GM19324 (cell line): Measurements from ENCODE around the gene TSPYL1.
"Not testable (repeated sequence)": the region's sequence is repeated elsewhere in the genome, so short reads cannot be mapped to it uniquely, and the experiment has no call there.

Source experiments
- ATAC-seq: cut with Tn5 transposase; IDR thresholded peaks from one replicate; pipeline ENCODE4 v1.9.1; 2021; ENCODE audit warnings: mild to moderate bottlenecking, moderate library complexity; ENCODE audit not compliant: unreplicated experiment, low FRiP score

The TSPYL1 gene

DNA sequence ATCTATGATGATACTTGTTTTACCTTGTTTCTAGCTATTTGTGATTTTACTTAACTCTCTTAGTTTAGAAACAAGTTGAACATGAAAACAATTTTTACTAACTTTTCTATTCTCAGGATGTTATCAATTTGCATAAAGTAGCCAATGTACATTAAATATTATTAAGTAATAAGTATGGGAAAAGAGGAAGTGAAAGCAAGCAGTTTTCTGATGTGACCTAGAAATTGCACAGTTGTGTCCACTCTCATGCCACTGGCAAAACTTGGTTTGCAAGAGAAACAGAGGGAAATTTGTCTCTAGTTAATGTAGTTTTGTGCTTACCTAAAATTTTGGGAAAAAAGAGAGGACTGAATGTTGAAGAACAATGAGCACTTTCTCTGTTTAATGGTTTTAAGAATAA, 19.2 kb upstream of the TSPYL1 start:
- no peak for ATAC-seq

DNA sequence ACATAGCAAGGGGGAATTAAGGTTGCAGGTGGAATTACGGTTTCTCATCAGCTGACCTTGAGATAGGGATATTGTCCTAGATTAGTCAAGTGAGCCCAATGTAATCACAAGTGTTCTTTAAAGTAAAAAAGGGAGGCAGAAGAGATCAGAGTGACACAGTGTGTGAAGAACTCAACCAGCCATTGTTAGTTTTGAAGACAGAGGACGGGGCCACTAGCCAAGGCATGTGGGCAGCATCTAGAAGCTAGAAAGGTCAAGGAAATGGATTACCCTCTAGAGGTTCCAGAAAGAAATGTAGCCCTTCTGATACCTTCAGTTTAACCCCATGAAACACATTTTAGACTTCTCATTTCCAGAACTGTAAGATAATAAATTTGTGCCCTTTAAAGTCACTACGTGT, 18.5 kb upstream of the TSPYL1 start:
- ATAC-seq: no peak

DNA sequence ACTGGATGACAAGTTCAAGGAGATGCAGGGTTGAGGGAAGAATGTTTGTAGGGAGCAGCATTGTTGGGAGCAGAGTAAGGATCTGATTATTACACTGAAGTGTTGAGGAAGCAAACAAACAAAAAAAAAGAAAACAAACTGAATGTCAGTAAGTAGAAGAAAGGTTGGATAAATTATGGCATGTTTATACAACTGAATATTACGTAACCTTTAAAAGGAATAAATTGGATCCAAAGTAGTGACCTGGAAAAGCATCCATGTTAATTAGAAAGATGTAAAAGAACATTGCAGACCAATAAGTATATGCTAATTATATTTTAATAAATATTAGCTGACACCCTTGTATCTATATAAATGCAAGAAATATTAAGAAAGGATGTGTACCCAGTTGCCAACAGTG, 12.8 kb upstream of the TSPYL1 start:
- no peak for ATAC-seq

DNA sequence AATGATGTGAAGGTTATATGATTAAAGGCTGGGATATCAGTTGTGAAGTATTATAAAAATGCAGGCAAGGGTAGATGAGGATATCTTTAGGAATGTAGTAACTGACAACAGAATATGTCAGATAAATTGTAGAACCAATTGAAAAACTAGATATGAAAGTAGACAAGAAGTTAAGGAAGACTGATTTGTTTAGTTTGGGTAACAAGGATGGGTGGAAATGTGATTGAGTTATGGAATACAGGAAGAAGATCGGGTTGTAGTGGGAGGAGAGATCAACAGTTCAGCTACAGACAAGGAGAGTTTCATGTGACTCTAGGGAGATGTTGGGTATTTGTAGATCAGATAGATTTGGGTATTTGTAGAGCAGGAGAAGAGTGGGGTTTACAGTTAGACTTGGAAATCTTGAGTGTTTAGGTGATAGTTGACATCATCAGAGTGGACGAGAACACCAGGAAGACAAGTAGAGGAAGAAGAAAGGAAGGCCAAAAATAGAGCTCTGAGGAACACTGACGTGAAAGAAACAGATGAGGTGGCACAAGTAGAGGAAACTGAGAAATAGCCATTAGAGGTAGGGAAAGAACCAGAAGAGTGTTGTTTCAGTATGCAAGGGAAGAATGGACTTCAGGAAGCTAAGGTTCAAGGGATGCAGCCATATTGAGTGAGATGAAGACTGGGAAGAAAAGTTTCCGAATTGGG, 12.1 kb upstream of the TSPYL1 start:
- ATAC-seq: no peak

DNA sequence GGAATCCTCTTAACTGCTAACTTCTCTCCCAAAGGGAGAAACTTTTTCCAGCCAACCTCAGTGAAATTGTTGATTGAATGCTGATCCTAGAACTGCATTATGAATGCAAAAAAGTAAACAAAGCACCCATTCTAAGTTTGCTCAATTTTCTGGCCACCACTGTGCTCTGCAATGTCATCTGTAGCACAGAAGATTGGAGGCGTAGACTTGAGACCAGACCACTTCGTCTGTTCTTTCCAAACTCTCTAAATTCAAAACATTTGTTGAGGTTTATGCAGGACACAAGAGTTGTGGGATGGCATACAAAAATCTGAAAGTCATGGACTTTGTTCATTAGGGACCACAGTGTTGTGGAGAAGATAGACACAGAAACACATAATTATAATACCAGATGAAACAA, 11.1 kb upstream of the TSPYL1 start:
- ATAC-seq: no peak

DNA sequence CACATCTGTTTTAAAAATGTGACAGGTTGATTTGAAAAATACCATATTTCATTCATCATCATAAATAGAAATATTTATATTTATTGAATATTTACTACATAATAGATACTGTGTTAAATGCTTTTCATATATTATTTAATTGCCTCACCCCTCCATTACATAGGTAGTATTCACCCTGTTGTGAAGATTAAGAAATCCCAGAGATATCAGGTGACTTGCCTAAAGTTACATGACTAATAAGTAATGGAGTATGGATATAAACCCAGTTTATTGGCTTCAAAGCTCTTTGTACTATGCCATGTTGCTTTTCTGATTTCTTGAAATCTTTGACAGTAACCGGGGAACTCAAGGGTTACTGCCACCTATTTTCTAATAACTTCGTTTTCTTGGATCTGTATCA, 10.1 kb upstream of the TSPYL1 start:
- ATAC-seq: no peak

DNA sequence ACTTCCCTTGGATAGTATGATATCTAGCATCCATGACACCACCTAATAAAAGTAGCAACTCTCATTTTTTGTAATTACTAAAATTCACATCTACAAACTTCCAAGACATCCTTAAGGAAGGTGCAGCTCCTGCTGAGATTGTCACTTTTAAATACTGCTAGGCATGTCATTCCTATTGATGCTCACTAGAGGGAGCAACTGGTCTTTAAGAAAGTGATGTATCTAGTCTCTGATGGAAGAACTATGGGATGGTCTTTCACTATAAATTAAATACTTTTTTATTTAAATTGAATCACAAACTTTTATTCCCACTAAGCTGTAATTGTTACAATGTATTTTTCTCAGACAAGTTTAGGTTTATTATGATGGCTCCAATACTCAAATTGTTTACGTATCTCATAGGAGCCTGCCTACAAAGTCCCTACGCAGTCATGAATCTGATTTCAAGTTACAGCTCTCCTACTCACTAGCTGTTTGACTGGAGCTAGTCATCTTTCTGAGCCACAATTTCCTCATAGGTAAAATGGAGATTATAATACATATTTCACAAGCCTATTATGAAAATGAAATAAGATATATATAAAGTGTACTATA, 8.1 kb upstream of the TSPYL1 start:
- ATAC-seq: no peak

DNA sequence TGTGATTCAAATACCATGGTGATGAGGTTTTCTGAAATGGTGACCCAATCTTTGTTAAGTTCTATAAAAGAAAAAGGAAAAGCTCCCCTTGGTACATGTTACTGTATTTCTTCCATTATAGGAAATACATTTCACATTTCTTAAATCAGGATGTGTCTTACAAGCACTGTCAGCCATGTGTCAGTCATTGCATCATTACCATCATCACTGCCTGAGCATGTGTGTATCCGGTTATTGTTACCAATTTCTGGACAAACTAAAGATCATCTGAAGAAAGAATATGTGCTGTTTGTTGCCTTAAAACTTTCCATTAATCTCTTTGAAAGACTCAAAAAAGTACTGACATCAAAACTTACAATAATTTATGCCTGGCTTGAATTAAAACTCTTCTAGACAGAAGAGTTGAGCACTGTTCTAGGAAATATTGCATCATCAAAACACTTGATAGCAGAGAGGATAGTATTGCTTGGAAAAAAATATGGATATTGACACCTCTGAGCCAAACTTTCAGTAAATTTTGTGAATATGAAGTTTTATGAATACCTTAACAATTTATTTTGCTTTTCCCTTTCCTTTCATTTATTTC, 7.1 kb upstream of the TSPYL1 start:
- ATAC-seq: no peak

DNA sequence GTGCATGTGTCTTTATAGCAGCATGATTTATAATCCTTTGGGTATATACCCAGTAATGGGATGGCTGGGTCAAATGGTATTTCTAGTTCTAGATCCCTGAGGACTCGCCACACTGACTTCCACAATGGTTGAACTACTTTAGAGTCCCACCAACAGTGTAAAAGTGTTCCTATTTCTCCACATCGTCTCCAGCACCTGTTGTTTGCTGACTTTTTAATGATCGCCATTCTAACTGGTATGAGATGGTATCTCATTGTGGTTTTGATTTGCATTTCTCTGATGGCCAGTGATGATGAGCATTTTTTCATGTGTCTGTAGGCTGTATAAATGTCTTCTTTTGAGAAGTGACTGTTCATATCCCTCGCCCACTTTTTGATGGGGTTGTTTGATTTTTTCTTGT, 5.3 kb upstream of the TSPYL1 start:
- ATAC-seq: not testable (repeated sequence)

DNA sequence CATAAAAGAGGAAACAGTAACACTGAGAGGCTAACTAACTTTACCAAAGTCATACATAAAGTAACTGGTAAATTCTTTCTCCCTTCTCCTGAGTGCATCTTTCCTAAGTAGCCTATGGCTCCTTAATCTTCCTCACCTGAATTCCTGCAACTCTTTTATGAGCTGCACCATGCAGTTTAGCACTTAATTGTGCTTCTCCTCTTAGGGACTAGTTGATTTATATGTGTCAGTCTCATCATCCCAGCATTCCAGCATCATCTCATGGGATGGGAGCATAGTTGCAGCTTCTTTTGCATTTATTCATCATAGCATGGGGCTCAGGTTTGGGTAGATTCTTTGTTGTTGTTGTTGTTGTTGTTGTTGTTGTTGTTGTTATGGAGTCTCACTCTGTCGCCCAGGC, 3.5 kb upstream of the TSPYL1 start:
- ATAC-seq: no peak

DNA sequence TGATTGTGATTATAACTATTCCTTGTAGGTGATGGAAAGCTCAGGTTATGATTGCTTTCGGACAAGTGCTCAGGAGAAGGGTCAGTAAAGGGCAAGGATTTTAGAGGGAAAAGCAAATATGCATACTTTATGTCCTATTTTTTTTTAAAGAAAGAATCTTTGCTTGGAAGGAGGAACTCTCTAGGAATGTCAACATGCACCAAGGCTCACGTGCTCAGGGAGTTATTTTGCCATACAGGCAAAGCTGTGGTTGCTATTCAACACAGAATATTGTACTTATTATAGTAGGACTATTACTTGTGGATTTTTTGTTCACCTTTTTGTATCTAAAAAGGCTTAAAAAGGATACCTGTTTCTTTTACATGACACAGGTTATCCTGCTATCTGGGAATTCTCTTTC, 3.0 kb upstream of the TSPYL1 start:
- no peak for ATAC-seq

DNA sequence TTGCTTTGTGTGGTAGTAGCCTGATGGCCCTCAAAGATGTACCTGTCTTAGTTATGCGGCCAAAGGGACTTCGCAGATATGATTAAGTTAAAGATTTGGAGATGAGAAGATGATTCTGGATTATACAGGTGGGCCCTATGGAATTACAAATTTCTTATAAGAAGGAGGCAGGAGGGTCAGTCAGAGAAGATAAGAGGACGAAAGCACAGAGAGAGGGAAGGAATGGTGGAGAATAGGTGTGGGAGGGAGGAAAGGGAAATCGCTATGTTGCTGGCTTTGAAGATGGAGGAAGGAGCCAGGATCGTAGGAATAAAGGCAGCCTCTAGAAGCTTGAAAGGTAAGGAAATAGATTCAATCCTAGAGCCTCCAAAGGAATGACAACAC, 1.2 kb upstream of the TSPYL1 start:
- no peak for ATAC-seq

DNA sequence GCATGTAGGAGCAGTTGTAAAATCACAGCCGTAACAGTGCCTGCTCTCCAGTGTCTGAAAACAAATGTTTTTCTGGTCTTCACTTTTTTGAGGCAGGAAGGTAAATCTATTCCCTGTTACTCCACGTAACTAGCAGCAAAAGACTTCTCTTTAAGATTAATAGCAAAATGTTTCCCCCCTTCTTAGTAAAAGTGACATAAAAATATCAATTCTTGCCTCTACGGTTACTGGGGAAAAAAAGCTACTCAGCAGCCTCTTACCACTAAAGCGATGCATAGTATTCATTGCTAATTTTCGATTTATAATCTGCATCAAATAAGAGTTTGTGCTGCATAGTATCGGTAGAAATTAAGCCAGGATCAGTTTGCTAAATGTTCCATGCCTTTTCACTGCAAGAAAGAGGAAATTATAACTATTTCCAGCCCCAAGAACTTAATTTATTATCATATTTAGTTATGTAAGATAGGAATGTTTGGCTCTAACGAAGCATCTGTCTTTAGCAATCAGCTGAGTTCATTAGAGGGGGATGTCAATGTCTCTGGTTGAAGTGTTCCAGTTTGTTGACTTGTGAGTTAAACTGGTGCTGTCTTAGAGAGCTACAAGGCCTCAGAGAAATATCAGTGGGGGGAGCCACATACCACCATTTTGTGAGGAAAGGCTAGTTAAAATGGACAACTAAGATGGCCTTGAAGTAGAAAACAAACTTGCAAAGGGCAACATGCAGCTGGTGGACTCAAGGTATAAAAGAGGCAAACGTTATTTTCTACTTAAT, 617 bp upstream of the TSPYL1 start:
- ATAC-seq: no peak

DNA sequence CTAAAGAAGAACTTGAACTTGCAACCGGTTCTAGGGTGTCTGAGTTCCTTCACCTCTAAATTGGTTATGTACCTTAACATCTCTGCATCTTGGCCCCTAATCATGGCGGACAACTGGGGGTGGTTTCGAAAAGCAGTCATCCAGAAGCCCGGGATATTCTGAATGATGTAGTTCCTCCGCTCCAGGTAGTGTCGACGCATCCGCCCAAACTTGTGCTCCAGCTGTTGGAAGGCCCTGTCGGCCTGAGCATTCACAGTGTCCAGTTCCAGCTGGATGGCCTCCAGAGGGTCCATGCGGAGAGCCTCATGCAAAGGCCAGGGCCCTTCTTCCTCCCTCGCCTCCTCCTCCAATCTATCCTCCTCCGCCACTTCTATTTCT, 887 bp downstream of the TSPYL1 start:
- ATAC-seq: peak; percentile 1

DNA sequence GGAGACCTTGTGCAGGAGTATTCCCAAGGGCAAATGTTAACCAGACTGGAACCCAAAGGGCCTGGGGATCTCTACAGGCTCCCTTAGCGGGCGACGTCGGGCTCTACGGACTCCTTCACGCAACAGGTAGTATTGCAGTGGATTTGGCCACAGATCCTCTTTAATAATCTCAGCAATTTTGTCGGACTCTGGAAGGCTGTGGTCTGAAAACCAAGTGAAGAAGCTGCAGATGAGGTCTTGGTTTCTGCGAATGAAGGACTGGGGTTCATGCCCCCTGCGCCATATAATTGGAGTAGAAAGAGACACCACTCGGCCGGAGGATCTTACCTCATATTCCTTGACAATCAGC, 1.3 kb downstream of the TSPYL1 start:
- no peak for ATAC-seq

DNA sequence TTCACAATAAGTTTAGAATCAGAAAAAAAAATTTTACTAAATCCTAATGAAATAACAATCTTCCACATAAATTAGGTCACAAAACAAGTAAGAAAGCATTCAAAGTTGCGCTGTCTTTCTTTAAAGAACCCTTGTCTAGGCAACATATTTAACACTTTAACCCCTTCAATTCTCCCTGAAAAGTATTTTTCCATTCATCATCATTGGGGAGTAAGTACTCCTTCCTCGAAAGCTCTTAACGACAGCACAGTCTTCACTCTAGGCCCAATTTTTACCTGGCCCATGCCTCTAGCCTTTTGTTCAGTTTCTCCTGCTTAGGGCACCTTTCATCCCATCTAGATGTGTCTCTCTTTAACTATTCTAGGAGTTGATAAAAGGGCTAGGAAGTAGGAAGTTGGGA, 2.6 kb downstream of the TSPYL1 start:
- ATAC-seq: no peak

DNA sequence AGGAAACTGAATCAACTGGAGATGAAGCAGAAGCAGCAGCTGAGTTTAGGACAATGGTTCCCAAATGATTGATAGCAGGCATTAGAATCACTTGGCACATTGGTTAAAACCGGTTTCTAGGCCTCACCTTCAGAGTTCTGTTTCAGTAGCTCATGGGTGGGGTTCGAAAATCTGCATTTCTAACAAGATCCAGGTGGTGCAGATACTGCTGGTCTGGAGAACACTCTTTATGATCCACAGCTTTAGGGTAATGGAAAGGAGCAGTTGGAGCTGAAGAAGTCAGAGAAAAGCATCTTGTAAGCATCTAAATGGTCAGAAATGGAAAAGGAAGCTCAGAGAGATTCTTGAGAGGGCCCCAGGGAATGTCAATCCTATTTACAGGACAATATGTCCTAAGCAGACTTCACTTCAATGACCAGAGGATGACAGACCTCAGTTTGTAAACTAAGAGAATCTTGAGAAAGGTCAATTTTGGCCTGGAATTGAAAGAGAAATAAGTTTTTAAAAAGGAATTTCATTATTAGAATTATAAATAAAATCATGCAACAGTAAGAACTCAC, 8.5 kb downstream of the TSPYL1 start:
- no peak for ATAC-seq

DNA sequence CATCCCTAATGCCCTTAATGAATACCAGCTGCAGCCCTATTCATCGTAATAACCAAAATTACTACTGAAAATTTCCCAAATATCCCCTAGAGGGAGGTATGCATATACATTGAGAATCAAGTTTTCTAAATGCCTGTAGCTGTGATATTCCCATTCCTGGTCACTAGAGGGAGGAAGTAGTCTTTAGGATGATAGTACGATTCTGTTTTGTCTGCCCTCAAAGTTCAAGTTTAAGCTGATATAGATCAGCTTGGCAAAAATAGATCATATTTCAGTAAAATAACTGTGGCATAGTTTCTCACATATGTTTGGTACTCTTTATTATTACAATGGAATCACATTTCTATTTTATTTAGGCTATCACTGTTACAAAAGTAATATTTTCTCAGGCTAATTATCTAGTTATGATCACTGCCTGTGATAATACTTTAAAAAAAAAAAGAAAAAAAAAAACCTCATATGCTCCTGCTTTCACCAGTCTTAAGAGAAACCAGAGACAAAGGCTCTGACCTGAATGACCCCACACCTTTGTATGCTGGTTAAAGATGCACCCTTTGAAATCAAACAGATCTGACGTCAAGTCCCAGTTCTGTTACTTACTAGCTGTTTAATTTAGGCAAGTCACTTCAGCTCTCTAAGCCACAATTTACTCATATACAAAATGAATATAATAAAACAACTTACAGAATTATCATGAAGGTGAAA, 11.0 kb downstream of the TSPYL1 start:
- peak; percentile 63 for ATAC-seq

DNA sequence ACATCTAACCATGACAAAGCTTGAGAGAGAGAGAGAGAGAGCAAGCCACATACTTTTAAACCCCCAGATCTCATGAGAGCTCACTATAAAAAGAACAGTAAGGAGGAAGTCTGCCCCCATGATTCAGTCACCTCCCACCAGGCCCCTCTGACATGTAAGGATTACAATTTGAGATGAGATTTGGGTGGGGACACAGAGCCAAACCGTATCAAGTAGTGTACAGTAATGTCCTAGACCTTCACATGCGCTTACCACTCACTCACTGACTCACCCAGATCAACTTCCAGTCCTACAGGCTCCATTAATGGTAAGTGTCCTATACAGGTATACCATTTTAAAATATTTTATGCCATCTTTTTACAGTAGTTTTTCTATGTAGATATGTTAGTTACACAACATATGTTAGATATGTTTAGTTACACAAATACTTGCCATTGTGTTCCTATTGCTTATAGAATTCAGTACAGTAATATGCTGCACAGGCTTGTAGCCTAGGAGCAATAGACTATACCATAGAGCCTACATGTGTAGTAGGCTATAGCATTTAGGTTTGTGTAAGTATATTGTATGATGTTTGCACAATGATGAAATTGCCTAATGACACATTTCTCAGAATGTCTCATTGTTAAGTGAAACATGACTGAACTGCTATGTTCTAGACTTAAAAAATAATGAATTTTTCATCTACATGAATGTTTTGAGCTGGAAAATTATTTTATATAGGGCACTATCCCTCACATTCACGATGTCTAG, 11.7 kb downstream of the TSPYL1 start:
- no peak for ATAC-seq

DNA sequence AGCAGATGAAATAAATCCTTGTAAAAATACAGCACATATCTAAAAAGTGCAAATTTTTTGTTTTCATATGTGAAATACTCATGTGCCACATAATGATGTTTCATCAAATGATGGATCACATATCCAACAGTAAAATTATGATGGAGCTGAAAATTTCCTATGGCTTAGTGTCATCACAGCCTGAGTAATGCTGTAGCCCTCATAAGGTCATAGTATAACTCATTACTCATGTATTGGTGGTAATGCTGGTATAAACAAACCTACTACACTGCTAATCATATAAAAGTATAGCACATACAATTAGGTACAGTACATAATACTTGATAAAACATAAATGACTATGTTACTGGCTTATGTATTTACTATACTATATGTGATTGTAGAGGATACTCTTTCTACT, 12.9 kb downstream of the TSPYL1 start:
- ATAC-seq: no peak
